PFSK-1 (cell line): ENCODE measurements around the gene P2RY11.

Experiments used
- FOXP2 ChIP-seq: optimal IDR thresholded peaks from 2 replicates; pipeline ENCODE3; 2011; ENCODE audit warnings: borderline replicate concordance, control low read depth, inconsistent platforms; ENCODE audit not compliant: insufficient read depth; ENCODE audit errors: extremely low read length, extremely low read depth
- POLR2AphosphoS5 ChIP-seq: IDR thresholded peaks from 2 replicates; pipeline ENCODE4 v1.6.1; 2012; ENCODE audit warnings: low read depth, mild to moderate bottlenecking, control low read depth, low read length, moderate library complexity
- SIN3A ChIP-seq: IDR thresholded peaks from 2 replicates; pipeline ENCODE4 v1.6.1; 2012; ENCODE audit warnings: mild to moderate bottlenecking, low read length, moderate library complexity, borderline replicate concordance; ENCODE audit not compliant: insufficient read depth
- TAF1 ChIP-seq: IDR thresholded peaks from 2 replicates; pipeline ENCODE4 v1.6.1; 2012; ENCODE audit warnings: low read length, control low read depth, borderline replicate concordance; ENCODE audit not compliant: insufficient read depth
- TF ChIP-seq, protein P1 (sequence below), 2 experiments: IDR thresholded peaks; 2 replicates each; pipeline versions ENCODE4 v1.6.1 to v1.8.0; 2011 to 2012; ENCODE audit warnings: low read depth in 2 of 2, low read length in 2 of 2, control low read depth in 1 of 2, inconsistent platforms in 1 of 2, mild to moderate bottlenecking in 1 of 2, moderate library complexity in 1 of 2; ENCODE audit not compliant: insufficient read depth in 1 of 2

DNA sequence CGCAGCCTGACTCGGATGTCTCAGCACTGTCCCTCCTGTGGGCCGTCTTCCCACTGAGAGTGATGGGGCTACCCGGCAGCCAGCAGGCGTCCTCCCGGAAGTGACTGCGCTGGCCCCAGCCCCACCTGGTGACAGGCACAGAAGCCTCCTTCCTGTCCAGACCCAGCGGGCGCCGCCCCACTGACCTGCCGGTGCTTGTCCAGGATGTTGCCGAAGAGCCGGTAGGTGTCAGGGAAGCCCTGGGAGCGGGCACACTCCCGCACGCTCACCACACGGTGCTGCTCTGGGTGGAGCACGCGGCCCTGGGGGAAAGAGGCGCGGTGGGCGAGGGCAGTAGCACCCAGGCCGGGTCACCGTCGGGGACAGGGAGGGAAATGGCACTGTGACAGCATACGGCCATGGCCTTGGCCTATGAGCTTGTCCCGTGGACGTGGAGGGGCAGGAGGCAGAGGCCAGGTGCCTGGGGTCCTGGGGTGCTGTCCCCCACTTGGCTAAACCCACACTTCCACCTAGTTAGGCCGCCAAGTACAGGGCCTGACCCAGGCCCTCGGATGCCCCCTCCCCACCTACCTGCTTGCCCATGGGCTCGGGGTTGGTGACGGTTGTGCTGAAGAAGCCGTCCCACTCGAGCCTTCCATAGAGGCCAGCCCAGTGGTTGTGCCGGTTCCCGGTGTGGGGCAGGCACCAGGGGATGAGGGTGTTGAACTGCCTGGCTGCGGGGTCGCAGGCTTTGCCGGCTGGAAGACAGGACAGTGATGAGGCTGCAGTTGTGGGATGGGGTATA, 24.2 kb downstream of the P2RY11 start:
- TF ChIP-seq TAF1 (no peak), SIN3A (no peak), POLR2AphosphoS5 (no peak), FOXP2 (no peak)
- TF ChIP-seq, protein P1, sequence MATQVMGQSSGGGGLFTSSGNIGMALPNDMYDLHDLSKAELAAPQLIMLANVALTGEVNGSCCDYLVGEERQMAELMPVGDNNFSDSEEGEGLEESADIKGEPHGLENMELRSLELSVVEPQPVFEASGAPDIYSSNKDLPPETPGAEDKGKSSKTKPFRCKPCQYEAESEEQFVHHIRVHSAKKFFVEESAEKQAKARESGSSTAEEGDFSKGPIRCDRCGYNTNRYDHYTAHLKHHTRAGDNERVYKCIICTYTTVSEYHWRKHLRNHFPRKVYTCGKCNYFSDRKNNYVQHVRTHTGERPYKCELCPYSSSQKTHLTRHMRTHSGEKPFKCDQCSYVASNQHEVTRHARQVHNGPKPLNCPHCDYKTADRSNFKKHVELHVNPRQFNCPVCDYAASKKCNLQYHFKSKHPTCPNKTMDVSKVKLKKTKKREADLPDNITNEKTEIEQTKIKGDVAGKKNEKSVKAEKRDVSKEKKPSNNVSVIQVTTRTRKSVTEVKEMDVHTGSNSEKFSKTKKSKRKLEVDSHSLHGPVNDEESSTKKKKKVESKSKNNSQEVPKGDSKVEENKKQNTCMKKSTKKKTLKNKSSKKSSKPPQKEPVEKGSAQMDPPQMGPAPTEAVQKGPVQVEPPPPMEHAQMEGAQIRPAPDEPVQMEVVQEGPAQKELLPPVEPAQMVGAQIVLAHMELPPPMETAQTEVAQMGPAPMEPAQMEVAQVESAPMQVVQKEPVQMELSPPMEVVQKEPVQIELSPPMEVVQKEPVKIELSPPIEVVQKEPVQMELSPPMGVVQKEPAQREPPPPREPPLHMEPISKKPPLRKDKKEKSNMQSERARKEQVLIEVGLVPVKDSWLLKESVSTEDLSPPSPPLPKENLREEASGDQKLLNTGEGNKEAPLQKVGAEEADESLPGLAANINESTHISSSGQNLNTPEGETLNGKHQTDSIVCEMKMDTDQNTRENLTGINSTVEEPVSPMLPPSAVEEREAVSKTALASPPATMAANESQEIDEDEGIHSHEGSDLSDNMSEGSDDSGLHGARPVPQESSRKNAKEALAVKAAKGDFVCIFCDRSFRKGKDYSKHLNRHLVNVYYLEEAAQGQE (IDR thresholded peaks at IDR 0.05; ENCODE audit: insufficient read depth in 1 of 2, low read depth in 2 of 2, low read length in 2 of 2): no peak
